C4-2B (cell line): ENCODE results near the gene CHST14.

Experiments
- CTCF ChIP-seq: fragments of 450-650 bp; conservative IDR thresholded peaks from 2 replicates; pipeline ENCODE4 v1.5.1; 2017; ENCODE audit warnings: mild to moderate bottlenecking
- ZFX ChIP-seq: fragments of 450-650 bp; IDR thresholded peaks from 2 replicates; pipeline ENCODE4 v1.6.1; 2017

DNA sequence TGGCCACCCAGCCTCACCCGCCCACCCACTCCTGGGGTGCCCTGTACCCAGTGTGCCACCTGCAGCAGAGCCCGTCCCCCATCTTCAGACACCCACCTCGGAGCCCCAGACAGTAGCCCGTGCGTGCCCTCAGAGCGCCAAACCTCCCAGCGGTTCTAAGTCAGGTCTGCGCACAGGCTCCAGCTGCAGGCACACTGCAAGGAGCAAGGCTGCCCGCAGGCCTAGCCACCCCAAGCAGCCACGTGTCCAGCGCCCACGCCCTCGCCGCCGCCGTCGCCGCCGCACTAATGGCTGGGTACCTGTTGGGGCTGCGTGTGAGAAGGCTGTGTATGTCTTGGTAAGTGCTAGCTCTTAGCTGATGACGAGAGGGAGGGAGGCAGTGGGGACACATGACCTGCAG is 8.8 kb upstream of the CHST14 start:
- TF ChIP-seq CTCF = no peak
- no peak for TF ChIP-seq ZFX
